HCEC 1CT (cell line): ENCODE results near the gene CYLD.

ENCODE experiments used
- DNase-seq: peaks from one replicate; pipeline ENCODE4 v3.0.0-alpha.2; 2017

Gene CYLD

GRCh38 chr16:50711862-50712559, 29.9 kb upstream of the CYLD start:
- DNase-seq: no peak

GRCh38 chr16:50712560-50712898, 29.4 kb upstream of the CYLD start:
- DNase-seq: no peak

- no peak for DNase-seq
Observed at GRCh38 chr16:50712956-50713355, 28.9 kb upstream of the CYLD start.

- DNase-seq: no peak
Observed at GRCh38 chr16:50717091-50717490, 24.8 kb upstream of the CYLD start.

GRCh38 chr16:50717494-50717893, 24.4 kb upstream of the CYLD start:
- DNase-seq: no peak

GRCh38 chr16:50718061-50718760, 23.7 kb upstream of the CYLD start:
- peak; percentile 22 for DNase-seq

GRCh38 chr16:50718761-50719400, 23.0 kb upstream of the CYLD start:
- DNase-seq: no peak

GRCh38 chr16:50719401-50720337, 22.2 kb upstream of the CYLD start:
- no peak for DNase-seq

GRCh38 chr16:50721549-50722404, 20.1 kb upstream of the CYLD start:
- no peak for DNase-seq

- no peak for DNase-seq
Observed at GRCh38 chr16:50722405-50722737, 19.5 kb upstream of the CYLD start.

GRCh38 chr16:50722960-50723359, 18.9 kb upstream of the CYLD start:
- DNase-seq: no peak

- no peak for DNase-seq
Observed at GRCh38 chr16:50724306-50724705, 17.6 kb upstream of the CYLD start.

GRCh38 chr16:50731130-50731988, 10.5 kb upstream of the CYLD start:
- DNase-seq: no peak

GRCh38 chr16:50731989-50732832, 9.7 kb upstream of the CYLD start:
- DNase-seq: no peak

- DNase-seq: no peak
Observed at GRCh38 chr16:50733468-50733867, 8.4 kb upstream of the CYLD start.

- DNase-seq: no peak
Observed at GRCh38 chr16:50735629-50736122, 6.2 kb upstream of the CYLD start.

- no peak for DNase-seq
Observed at GRCh38 chr16:50736448-50736847, 5.4 kb upstream of the CYLD start.

GRCh38 chr16:50737420-50737959, 4.4 kb upstream of the CYLD start:
- no peak for DNase-seq

- DNase-seq: no peak
Observed at GRCh38 chr16:50739031-50739430, 2.9 kb upstream of the CYLD start.

- DNase-seq: no peak
Observed at GRCh38 chr16:50740736-50741135, 1.1 kb upstream of the CYLD start.
